Measurements from ENCODE around the gene ERBIN.

GRCh38 chr5:65928322-65928752 is 2.0 kb downstream of the ERBIN start:
- TF ChIP-seq EZH2phosphoT487 (IDR thresholded peaks at IDR 0.05; ENCODE audit: insufficient read depth, low read depth) (no peak), EZH2 (IDR thresholded peaks at IDR 0.05; ENCODE audit: insufficient read depth, poor library complexity, severe bottlenecking) (no peak)

Measured in GM23248 (cell line).